ENCODE measurements around the gene PGBD5. TPM values are rescaled to one million over a fixed set of nuclear protein-coding genes. Genes with fewer than 3 reads are reported as not detected.

PGBD5 gene
- total and polyA plus RNA-seq, 2 of the 13 experiments (the other 11 are each of a cell fraction or from before 2014, with no cell fraction given): 0.04 to 0.13 TPM

GRCh38 chr1:230345139-230345885 is 80.8 kb downstream of the PGBD5 start (continued):
- no peak for TF ChIP-seq ZMYM3 (CRISPR knock-in tag; IDR thresholded peaks at IDR 0.05)
- TF ChIP-seq SSRP1 (CRISPR knock-in tag; IDR thresholded peaks at IDR 0.05): no peak
- no peak for TF ChIP-seq HDAC2 (CRISPR knock-in tag; IDR thresholded peaks at IDR 0.05)
- TF ChIP-seq TBX3 (IDR thresholded peaks at IDR 0.05; ENCODE audit: borderline replicate concordance): no peak
- TF ChIP-seq HNRNPUL1 (IDR thresholded peaks at IDR 0.05; ENCODE audit: low read depth, low read length): no peak

GRCh38 chr1:230342699-230343098 is 83.4 kb downstream of the PGBD5 start:
- ATAC-seq (no peak), DNase-seq (ENCODE audit: low spot score) (no peak), FAIRE-seq (no peak)
- no TSS peak for BruUV-seq (replicated peaks)
- Histone ChIP-seq H3K4me3 (replicated peaks in 1 of 3; ENCODE audit: insufficient read depth in 1 of 3, low read depth in 2 of 3, low read length in 3 of 3) (no peak overlapping the region), H3K27ac (ENCODE audit: extremely low read length, insufficient read depth, low read length) (no peak overlapping the region), H3K36me3 (replicated peaks in 1 of 2; ENCODE audit: control insufficient read depth in 1 of 2, insufficient read depth in 2 of 2, low read length in 2 of 2) (no peaks in the 10 kb centered on the region), H3K9ac (ENCODE audit: insufficient read depth, low read depth, low read length) (no peak overlapping the region), H3K27me3 (ENCODE audit: control insufficient read depth in 1 of 2, insufficient read depth in 2 of 2, low read length in 2 of 2) (peaks cover 0 to 2% of the 10 kb centered on the region in 2 experiments; a peak in 1 of 5 replicates), H3K4me2 (ENCODE audit: low read depth, low read length) (no peak overlapping the region), H3K4me1 (ENCODE audit: insufficient read depth, low read length) (no peaks in the 10 kb centered on the region), H2AFZ (ENCODE audit: low read length) (no peak overlapping the region), H3K9me3 (ENCODE audit: low read length) (no peaks in the 10 kb centered on the region), H3K79me2 (ENCODE audit: insufficient read depth, low read length) (no peaks in the 10 kb centered on the region), H4K20me1 (ENCODE audit: insufficient read depth, low read length) (no peaks in the 10 kb centered on the region)
- in situ Hi-C loops (cut with HindIII; ENCODE audit: extremely low pct_ligation_motif_present, low pct_unique_long_range_greater_than_20kb) (no loop called here), intact Hi-C loops (cut with micrococcal nuclease; ENCODE audit: unreplicated experiment) (no loop called here)
- POLR2A ChIA-PET: no interaction called here
- CTCF ChIA-PET (ENCODE audit: low intra/inter-chr PET ratio, low total read pairs): no interaction called here
- WGBS (ENCODE audit: low lambda C conversion rate): 100% methylated on average over 1 of the region's 2 CpGs
- no peak for TF ChIP-seq TP53 (CRISPR knock-in tag; conservative IDR thresholded peaks at IDR 0.05)
- no peak for TF ChIP-seq GPBP1L1 (CRISPR knock-in tag; IDR thresholded peaks at IDR 0.05)
- TF ChIP-seq E2F1 (CRISPR knock-in tag; IDR thresholded peaks at IDR 0.05): no peak
- TF ChIP-seq TBP (CRISPR knock-in tag; IDR thresholded peaks at IDR 0.05): no peak
- TF ChIP-seq SRSF4 (IDR thresholded peaks at IDR 0.05; ENCODE audit: low read depth, low read length, poor library complexity, severe bottlenecking): no peak
- no peak for TF ChIP-seq ZUFSP (CRISPR knock-in tag; IDR thresholded peaks at IDR 0.05; ENCODE audit: borderline replicate concordance)
- no peak for TF ChIP-seq ZNF629 (CRISPR knock-in tag; conservative IDR thresholded peaks at IDR 0.05)
- no peak for TF ChIP-seq SMAD3 (CRISPR knock-in tag; IDR thresholded peaks at IDR 0.05)
- no peak for TF ChIP-seq MXD1 (CRISPR knock-in tag; IDR thresholded peaks at IDR 0.05)
- TF ChIP-seq HCFC1 (IDR thresholded peaks at IDR 0.05; ENCODE audit: low read depth, low read length): no peak
- TF ChIP-seq ELF1 (CRISPR knock-in tag; IDR thresholded peaks at IDR 0.05): no peak
- no peak for TF ChIP-seq TBL1XR1 (IDR thresholded peaks at IDR 0.05; ENCODE audit: borderline replicate concordance, low read length, partially characterized antibody)
